HFFc6 (cell line): ENCODE results near the gene GAPT. TPM values are rescaled to one million over a fixed set of nuclear protein-coding genes. Genes with fewer than 3 reads are reported as not detected.

Source experiments
- DNase-seq: peaks from one replicate; pipeline ENCODE4 v3.0.0-alpha.2; 2018
- H3K27ac Mint-ChIP-seq: 2 replicates; pipeline ENCODE4 v1.8.0; 2020; ENCODE audit warnings: mild to moderate bottlenecking, mixed read lengths
- H3K27me3 Mint-ChIP-seq: 2 replicates; pipeline ENCODE4 v1.8.0; 2021; ENCODE audit warnings: mild to moderate bottlenecking, moderate library complexity, mixed read lengths; ENCODE audit not compliant: insufficient read depth
- H3K36me3 Mint-ChIP-seq: 2 replicates; pipeline ENCODE4 v1.8.0; 2021; ENCODE audit warnings: low read depth, mixed read lengths
- H3K4me1 Mint-ChIP-seq: 2 replicates; pipeline ENCODE4 v1.8.0; 2020; ENCODE audit warnings: low read depth, mixed read lengths
- H3K4me3 Mint-ChIP-seq: 2 replicates; pipeline ENCODE4 v1.8.0; 2020; ENCODE audit warnings: mild to moderate bottlenecking, moderate library complexity, mixed read lengths
- H3K9me3 Mint-ChIP-seq: 2 replicates; pipeline ENCODE4 v1.8.0; 2020; ENCODE audit warnings: mild to moderate bottlenecking, mixed read lengths
- total RNA-seq, 6 experiments: library from RNA; stranded (reverse); fragmentation: NEBNext Ultra II Directional; extraction: Animal tissue kit (Norgen Biotek cat#: 25700); gene quantifications; 2 replicates in 1 of 6; 3 replicates in 5 of 6; pipeline ENCODE4 v1.2.3, GENCODE V29; 2021
- TF ChIP-seq, protein P1 (sequence below): fragments of 200-600 bp; sonication (generic); IDR thresholded peaks from 2 replicates; pipeline ENCODE4 v1.5.0; 2021; ENCODE audit warnings: antibody characterized with exemption, mild to moderate bottlenecking

Gene GAPT
- total RNA-seq, 6 experiments from 2014 or later = not detected

DNA sequence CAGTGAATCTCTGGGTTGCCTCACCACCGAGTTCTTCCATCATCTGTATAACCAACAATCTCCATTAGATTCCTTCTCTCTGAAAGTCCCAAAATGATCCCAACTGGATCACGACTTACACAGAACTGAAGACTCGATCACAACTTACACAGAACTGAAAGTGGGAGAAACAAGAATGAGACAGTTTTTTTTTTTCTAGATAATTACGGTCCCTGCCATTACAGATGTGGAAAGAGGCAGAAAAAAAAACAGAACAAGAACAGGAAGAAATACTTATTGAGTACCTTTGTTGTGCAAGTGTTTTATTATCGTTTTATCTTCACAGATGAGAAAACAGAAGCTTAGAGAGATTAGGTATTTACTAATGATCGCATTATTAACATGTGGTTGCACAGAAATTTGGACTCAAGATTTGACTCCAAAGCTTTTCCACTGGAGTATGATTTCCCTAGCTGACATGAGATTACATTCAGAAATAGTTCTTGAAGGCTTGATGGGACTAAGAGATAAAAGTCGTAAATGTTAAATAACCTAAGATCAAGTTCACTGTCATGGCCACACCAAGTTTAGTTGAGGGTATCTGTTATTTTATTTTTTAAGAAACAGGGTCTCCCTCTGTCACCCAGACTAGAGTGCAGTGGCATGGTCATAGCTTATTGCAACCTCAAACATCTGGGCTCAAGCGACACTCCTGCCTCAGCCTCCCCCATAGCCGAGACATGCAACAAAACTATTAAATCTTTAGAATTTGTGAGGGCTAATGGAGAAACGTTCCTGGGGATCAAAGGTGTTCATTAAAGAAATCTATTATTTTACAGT lies 40.2 kb upstream of the GAPT start:
- DNase-seq = no peak
- TF ChIP-seq, protein P1, sequence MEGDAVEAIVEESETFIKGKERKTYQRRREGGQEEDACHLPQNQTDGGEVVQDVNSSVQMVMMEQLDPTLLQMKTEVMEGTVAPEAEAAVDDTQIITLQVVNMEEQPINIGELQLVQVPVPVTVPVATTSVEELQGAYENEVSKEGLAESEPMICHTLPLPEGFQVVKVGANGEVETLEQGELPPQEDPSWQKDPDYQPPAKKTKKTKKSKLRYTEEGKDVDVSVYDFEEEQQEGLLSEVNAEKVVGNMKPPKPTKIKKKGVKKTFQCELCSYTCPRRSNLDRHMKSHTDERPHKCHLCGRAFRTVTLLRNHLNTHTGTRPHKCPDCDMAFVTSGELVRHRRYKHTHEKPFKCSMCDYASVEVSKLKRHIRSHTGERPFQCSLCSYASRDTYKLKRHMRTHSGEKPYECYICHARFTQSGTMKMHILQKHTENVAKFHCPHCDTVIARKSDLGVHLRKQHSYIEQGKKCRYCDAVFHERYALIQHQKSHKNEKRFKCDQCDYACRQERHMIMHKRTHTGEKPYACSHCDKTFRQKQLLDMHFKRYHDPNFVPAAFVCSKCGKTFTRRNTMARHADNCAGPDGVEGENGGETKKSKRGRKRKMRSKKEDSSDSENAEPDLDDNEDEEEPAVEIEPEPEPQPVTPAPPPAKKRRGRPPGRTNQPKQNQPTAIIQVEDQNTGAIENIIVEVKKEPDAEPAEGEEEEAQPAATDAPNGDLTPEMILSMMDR = no peak
- Mint-ChIP-seq H3K9me3 (no peaks in the 10 kb centered on the region), H3K4me3 (no peak overlapping the region), H3K4me1 (peaks cover 68% of the 10 kb centered on the region), H3K27me3 (no peaks in the 10 kb centered on the region; the same call in 1 of the 2 replicates), H3K27ac (peak overlapping the region; percentile 2; the same call in 1 of the 2 replicates), H3K36me3 (peaks cover 61% of the 10 kb centered on the region)

GRCh38 chr5:58451732-58452565 lies 39.3 kb upstream of the GAPT start:
- no peak for DNase-seq
- Mint-ChIP-seq H3K27me3 (no peaks in the 10 kb centered on the region; the same call in 1 of the 2 replicates), H3K4me1 (peaks cover 72% of the 10 kb centered on the region), H3K4me3 (0 out of 2 replicates have a peak overlapping the region, but pooled peaks have one; percentile 2), H3K9me3 (no peaks in the 10 kb centered on the region), H3K27ac (peak overlapping the region; percentile 22; the same call in 1 of the 2 replicates), H3K36me3 (peaks cover 62% of the 10 kb centered on the region)
- TF ChIP-seq, protein P1 = no peak

DNA sequence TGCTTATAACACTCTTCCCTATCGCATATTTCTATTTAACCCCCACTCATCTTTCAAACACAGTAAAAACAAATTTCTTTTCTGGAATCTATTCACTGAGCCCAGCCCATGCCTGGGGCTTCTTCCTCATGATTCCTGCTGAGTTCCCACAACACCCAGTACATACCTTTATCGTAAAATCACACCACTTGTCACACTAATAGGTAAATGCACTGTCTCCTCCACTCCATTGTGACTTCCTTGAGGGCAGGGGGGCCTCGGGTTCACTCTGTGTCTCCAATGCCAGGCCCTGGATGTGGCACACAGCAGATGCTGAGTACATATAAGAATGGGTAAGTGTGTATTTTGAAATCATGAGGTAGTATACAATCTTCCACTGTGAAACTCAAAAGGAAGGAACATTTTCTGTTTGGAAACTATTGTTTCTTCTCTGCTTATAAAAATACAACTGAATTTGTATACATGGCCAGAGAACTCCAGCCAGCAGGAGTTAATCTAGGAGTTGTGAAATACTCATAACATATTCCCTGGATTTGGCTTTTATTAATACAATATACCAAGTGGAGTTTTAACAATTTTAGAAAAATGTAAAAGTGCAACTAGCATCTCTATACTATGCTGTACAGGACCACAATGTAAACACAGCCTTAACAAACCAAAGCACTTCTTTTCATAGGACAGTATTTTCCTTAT lies 38.5 kb upstream of the GAPT start:
- TF ChIP-seq, protein P1 = no peak
- Mint-ChIP-seq H3K36me3 (peaks cover 67% of the 10 kb centered on the region), H3K27me3 (no peaks in the 10 kb centered on the region; the same call in 1 of the 2 replicates), H3K4me1 (peaks cover 72% of the 10 kb centered on the region), H3K9me3 (no peaks in the 10 kb centered on the region), H3K27ac (peak overlapping the region; percentile 51), H3K4me3 (0 out of 2 replicates have a peak overlapping the region, but pooled peaks have one; percentile 2)
- no peak for DNase-seq

GRCh38 chr5:58453306-58453705 lies 37.9 kb upstream of the GAPT start:
- Mint-ChIP-seq H3K9me3 (no peaks in the 10 kb centered on the region), H3K27ac (peak overlapping the region; percentile 24; the same call in 1 of the 2 replicates), H3K36me3 (peaks cover 73% of the 10 kb centered on the region), H3K4me3 (no peak overlapping the region), H3K27me3 (peaks cover 2% of the 10 kb centered on the region), H3K4me1 (peaks cover 78% of the 10 kb centered on the region)
- TF ChIP-seq, protein P1 = no peak
- no peak for DNase-seq

GRCh38 chr5:58454025-58454424 lies 37.2 kb upstream of the GAPT start:
- peaks cover 79% of the 10 kb centered on the region for H3K4me1 Mint-ChIP-seq
- H3K9me3 Mint-ChIP-seq = no peaks in the 10 kb centered on the region
- H3K27ac Mint-ChIP-seq = peak overlapping the region; percentile 74; the same call in 1 of the 2 replicates
- TF ChIP-seq, protein P1 = no peak
- H3K27me3 Mint-ChIP-seq = peaks cover 3% of the 10 kb centered on the region
- H3K36me3 Mint-ChIP-seq = peaks cover 80% of the 10 kb centered on the region
- DNase-seq = no peak
- H3K4me3 Mint-ChIP-seq = no peak overlapping the region
